Measurements from ENCODE around the gene METTL9. TPM values are rescaled to one million over a fixed set of nuclear protein-coding genes. Genes with fewer than 3 reads are reported as not detected.
"Not testable (repeated sequence)": the region's sequence is repeated elsewhere in the genome, so short reads cannot be mapped to it uniquely, and the experiment has no call there.

Gene METTL9
- total RNA-seq, 1 donor from 2014 or later: 80.1 TPM

- intact Hi-C loops (cut with DNase I): no loop called here
- ATAC-seq (no peak), DNase-seq (ENCODE audit: low spot score) (no peak)
Observed at GRCh38 chr16:21647562-21648164, 48.3 kb downstream of the METTL9 start.

GRCh38 chr16:21649826-21650406 lies 50.5 kb downstream of the METTL9 start:
- DNase-seq (ENCODE audit: low spot score); ATAC-seq; intact Hi-C loops (cut with DNase I): not testable (repeated sequence)

- ATAC-seq (peak; percentile 54), DNase-seq (ENCODE audit: low spot score) (no peak)
- intact Hi-C loops (cut with DNase I): no loop called here
Observed at GRCh38 chr16:21650521-21650920, 51.1 kb downstream of the METTL9 start.

GRCh38 chr16:21651515-21651914 lies 52.1 kb downstream of the METTL9 start:
- ATAC-seq: no peak
- DNase-seq (ENCODE audit: low spot score): no peak
- intact Hi-C loops (cut with DNase I): no loop called here

- no peak for DNase-seq (ENCODE audit: low spot score)
- intact Hi-C loops (cut with DNase I): no loop called here
- no peak for ATAC-seq
Observed at GRCh38 chr16:21652453-21652852, 53.1 kb downstream of the METTL9 start, which contains the start of gene IGSF6. Gene IGSF6 (minus strand): TSS chr16:21652608. CDS start chr16:21652598, 10 bp downstream.

- ATAC-seq (peak; percentile 9), DNase-seq (ENCODE audit: low spot score) (no peak)
- intact Hi-C loops (cut with DNase I): no loop called here
Observed at GRCh38 chr16:21653571-21653970, 54.2 kb downstream of the METTL9 start.

- DNase-seq (ENCODE audit: low spot score) (no peak), ATAC-seq (no peak)
- intact Hi-C loops (cut with DNase I): no loop called here
Observed at GRCh38 chr16:21654466-21654865, 55.1 kb downstream of the METTL9 start.

GRCh38 chr16:21654881-21655280 lies 55.5 kb downstream of the METTL9 start:
- ATAC-seq: no peak
- no peak for DNase-seq (ENCODE audit: low spot score)
- intact Hi-C loops (cut with DNase I): no loop called here

GRCh38 chr16:21656795-21657768 lies 57.7 kb downstream of the METTL9 start:
- intact Hi-C loops (cut with DNase I): no loop called here
- no peak for DNase-seq (ENCODE audit: low spot score)
- ATAC-seq: no peak

GRCh38 chr16:21659124-21659523 lies 59.7 kb downstream of the METTL9 start:
- ATAC-seq (peak; percentile 51), DNase-seq (ENCODE audit: low spot score) (no peak)
- intact Hi-C loops (cut with DNase I): no loop called here

- DNase-seq (ENCODE audit: low spot score) (no peak), ATAC-seq (no peak)
- intact Hi-C loops (cut with DNase I): no loop called here
Observed at GRCh38 chr16:21663889-21664647, 64.7 kb downstream of the METTL9 start, which contains the start of gene OTOA. Gene OTOA (plus strand): TSS chr16:21663968. CDS start chr16:21678515, 14,547 bp downstream.

GRCh38 chr16:21664801-21665492 lies 65.6 kb downstream of the METTL9 start:
- intact Hi-C loops (cut with DNase I): no loop called here
- no peak for ATAC-seq

GRCh38 chr16:21666772-21667171 lies 67.4 kb downstream of the METTL9 start:
- ATAC-seq (no peak), DNase-seq (ENCODE audit: low spot score) (no peak)
- intact Hi-C loops (cut with DNase I): no loop called here

More at GRCh38 chr16:21664801-21665492, 65.6 kb downstream of the METTL9 start:
- DNase-seq (ENCODE audit: low spot score): no peak

- DNase-seq (ENCODE audit: low spot score) (no peak), ATAC-seq (no peak)
- intact Hi-C loops (cut with DNase I): no loop called here
Observed at GRCh38 chr16:21667575-21667974, 68.2 kb downstream of the METTL9 start.

GRCh38 chr16:21673469-21673868 lies 74.1 kb downstream of the METTL9 start:
- intact Hi-C loops (cut with DNase I): no loop called here
- no peak for DNase-seq (ENCODE audit: low spot score)
- ATAC-seq: no peak

- DNase-seq (ENCODE audit: low spot score); intact Hi-C loops (cut with DNase I); ATAC-seq: not testable (repeated sequence)
Observed at GRCh38 chr16:21674456-21674855, 75.1 kb downstream of the METTL9 start.

GRCh38 chr16:21680714-21681113 lies 81.3 kb downstream of the METTL9 start:
- ATAC-seq; intact Hi-C loops (cut with DNase I); DNase-seq (ENCODE audit: low spot score): not testable (repeated sequence)

GRCh38 chr16:21683184-21683583 lies 83.8 kb downstream of the METTL9 start:
- intact Hi-C loops (cut with DNase I): no loop called here
- DNase-seq (ENCODE audit: low spot score) (no peak), ATAC-seq (no peak)
